Dendritic cell treated with granulocyte-macrophage colony-stimulating factor and Interleukin-4, amounts not matched to agents 40 ng/mL and 50 ng/mL, for 4 days (primary cell): Measurements from ENCODE around the gene DRG1.
"Not testable (repeated sequence)": the region's sequence is repeated elsewhere in the genome, so short reads cannot be mapped to it uniquely, and the experiment has no call there.

ENCODE experiments used
- H3K27ac Mint-ChIP-seq: one replicate; pipeline ENCODE4 v1.8.0; 2022; ENCODE audit warnings: mild to moderate bottlenecking, mixed read lengths
- H3K27me3 Mint-ChIP-seq: one replicate; pipeline ENCODE4 v1.8.0; 2022; ENCODE audit warnings: mild to moderate bottlenecking, mixed read lengths
- H3K36me3 Mint-ChIP-seq: one replicate; pipeline ENCODE4 v1.8.0; 2022; ENCODE audit warnings: low read depth, mixed read lengths
- H3K4me1 Mint-ChIP-seq: one replicate; pipeline ENCODE4 v1.8.0; 2022; ENCODE audit warnings: low read depth, mixed read lengths
- H3K4me3 Mint-ChIP-seq: one replicate; pipeline ENCODE4 v1.8.0; 2022; ENCODE audit warnings: mild to moderate bottlenecking, moderate library complexity, mixed read lengths
- H3K9me3 Mint-ChIP-seq: one replicate; pipeline ENCODE4 v1.8.0; 2022; ENCODE audit warnings: mixed read lengths
- intact Hi-C: fragments of 100-400 bp; cut with micrococcal nuclease; formaldehyde crosslinking; loops from one replicate; pipeline ENCODE4 v1.15.0; 2022

The DRG1 gene

DNA sequence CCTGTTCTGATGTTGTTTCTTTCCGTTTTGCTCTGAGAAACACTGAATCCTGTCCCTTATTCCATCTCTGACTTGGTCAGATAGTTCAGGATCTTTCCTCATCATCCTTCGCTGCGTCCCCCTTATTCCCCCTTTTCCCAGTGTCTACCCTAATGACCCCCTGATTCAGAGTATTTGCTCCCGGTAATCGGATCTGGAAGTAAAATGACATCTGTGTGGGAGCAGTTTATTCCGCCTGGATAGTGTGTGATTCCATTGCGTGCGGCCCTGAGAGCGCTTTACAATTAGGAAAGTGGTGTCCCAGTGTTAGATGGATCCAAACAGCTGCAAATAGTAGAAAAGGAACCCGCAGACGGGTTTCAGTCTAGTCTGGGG lies 606 bp downstream of the DRG1 start:
- peak overlapping the region; percentile 90 for H3K27ac Mint-ChIP-seq
- peaks cover 7% of the 10 kb centered on the region for H3K4me1 Mint-ChIP-seq
- H3K27me3 Mint-ChIP-seq = no peaks in the 10 kb centered on the region
- intact Hi-C loops = no loop called here
- H3K9me3 Mint-ChIP-seq = no peaks in the 10 kb centered on the region
- H3K4me3 Mint-ChIP-seq = peak overlapping the region; percentile 85
- peaks cover 53% of the 10 kb centered on the region for H3K36me3 Mint-ChIP-seq

- H3K36me3 Mint-ChIP-seq = peaks cover 77% of the 10 kb centered on the region
- intact Hi-C loops, H3K27ac Mint-ChIP-seq, H3K4me1 Mint-ChIP-seq, H3K27me3 Mint-ChIP-seq, H3K9me3 Mint-ChIP-seq, H3K4me3 Mint-ChIP-seq: not testable (repeated sequence)
These were observed 2.9 kb downstream of the DRG1 start for GRCh38 chr22:31402350-31402749.

- Mint-ChIP-seq H3K36me3 (peaks cover 99% of the 10 kb centered on the region), H3K27ac (no peak overlapping the region), H3K4me1 (no peaks in the 10 kb centered on the region), H3K9me3 (no peaks in the 10 kb centered on the region), H3K27me3 (no peaks in the 10 kb centered on the region), H3K4me3 (no peak overlapping the region)
- intact Hi-C loops = no loop called here
These were observed 26.1 kb downstream of the DRG1 start for GRCh38 chr22:31425331-31426050.

DNA sequence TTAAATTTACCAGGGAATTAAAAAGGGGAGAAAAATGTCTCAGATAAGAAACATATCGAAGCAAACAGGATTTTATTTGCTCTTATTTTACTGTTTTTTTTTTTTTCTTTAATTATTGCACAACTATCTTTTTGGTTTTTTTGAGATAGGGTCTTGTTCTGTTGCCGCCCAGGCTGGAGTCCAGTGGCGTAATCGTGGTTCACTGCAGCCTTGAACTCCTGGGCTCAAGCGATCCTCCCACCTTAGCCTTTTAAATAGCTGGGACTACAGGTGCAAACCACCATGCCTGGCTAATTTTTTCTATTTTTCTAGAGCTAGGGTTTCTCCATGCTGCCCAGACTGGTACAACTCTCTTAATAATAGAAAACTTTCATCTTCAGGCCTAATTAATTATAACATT lies 32.5 kb downstream of the DRG1 start:
- H3K36me3 Mint-ChIP-seq = peaks cover 96% of the 10 kb centered on the region
- no peak overlapping the region for H3K27ac Mint-ChIP-seq
- intact Hi-C loops = no loop called here
- H3K9me3 Mint-ChIP-seq = no peaks in the 10 kb centered on the region
- H3K4me1 Mint-ChIP-seq = peaks cover 7% of the 10 kb centered on the region
- H3K4me3 Mint-ChIP-seq = no peak overlapping the region
- no peaks in the 10 kb centered on the region for H3K27me3 Mint-ChIP-seq

DNA sequence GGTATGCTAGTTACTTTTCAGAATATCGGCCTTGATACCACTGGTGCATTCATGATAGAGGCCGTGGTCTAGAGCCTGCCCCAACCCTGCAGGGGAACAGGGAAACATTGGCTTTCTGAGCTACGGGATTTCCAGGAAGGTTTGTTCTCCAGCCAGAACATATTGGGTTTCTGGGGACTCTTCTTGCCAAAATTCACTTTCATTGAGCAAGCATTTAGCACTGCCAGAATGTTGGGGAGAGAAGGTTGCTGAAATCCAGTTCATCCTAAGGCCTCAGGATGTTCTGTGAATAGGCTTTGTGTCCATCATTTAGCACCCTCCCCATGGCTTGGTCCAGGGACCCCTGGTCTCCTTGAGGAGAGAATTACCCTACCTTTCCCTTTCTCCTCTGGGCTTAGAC lies 36.7 kb downstream of the DRG1 start:
- peaks cover 96% of the 10 kb centered on the region for H3K36me3 Mint-ChIP-seq

DNA sequence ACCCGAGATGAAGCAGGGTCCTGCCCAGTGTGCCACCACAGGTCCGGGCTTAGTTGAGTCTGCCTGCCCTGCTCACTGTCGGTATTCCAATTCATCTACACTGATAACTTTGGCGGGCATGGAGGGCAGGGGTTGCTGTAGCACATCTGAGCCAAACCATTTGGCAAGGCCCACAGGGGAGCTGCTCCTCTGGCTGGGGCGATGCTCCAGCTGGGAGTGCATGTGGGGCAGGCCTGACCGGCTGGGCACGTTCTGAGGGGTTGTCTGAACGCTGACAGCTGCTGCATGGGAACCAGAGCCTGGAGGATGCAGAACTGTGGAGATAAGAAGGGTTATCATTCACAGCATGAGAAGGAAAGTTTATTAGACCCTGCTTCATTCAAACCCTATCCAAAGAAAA lies 40.4 kb downstream of the DRG1 start:
- no peaks in the 10 kb centered on the region for H3K27me3 Mint-ChIP-seq
- H3K36me3 Mint-ChIP-seq = peaks cover 96% of the 10 kb centered on the region
- no peak overlapping the region for H3K27ac Mint-ChIP-seq
- intact Hi-C loops = no loop called here
- peaks cover 11% of the 10 kb centered on the region for H3K4me1 Mint-ChIP-seq
- H3K4me3 Mint-ChIP-seq = no peak overlapping the region
- no peaks in the 10 kb centered on the region for H3K9me3 Mint-ChIP-seq

More for the DNA sequence above, 36.7 kb downstream of the DRG1 start:
- Mint-ChIP-seq H3K4me3 (no peak overlapping the region), H3K27ac (no peak overlapping the region), H3K27me3 (no peaks in the 10 kb centered on the region), H3K4me1 (peaks cover 11% of the 10 kb centered on the region), H3K9me3 (no peaks in the 10 kb centered on the region)
- intact Hi-C loops = no loop called here

- H3K27ac Mint-ChIP-seq = no peak overlapping the region
- peaks cover 11% of the 10 kb centered on the region for H3K4me1 Mint-ChIP-seq
- H3K36me3 Mint-ChIP-seq = peaks cover 96% of the 10 kb centered on the region
- intact Hi-C loops = no loop called here
- no peaks in the 10 kb centered on the region for H3K27me3 Mint-ChIP-seq
- H3K9me3 Mint-ChIP-seq = no peaks in the 10 kb centered on the region
- no peak overlapping the region for H3K4me3 Mint-ChIP-seq
These were observed 41.3 kb downstream of the DRG1 start for GRCh38 chr22:31440681-31441080.

GRCh38 chr22:31441652-31442051 lies 42.2 kb downstream of the DRG1 start:
- intact Hi-C loops = no loop called here
- H3K4me1 Mint-ChIP-seq = peaks cover 7% of the 10 kb centered on the region
- no peak overlapping the region for H3K27ac Mint-ChIP-seq
- H3K36me3 Mint-ChIP-seq = peaks cover 98% of the 10 kb centered on the region
- no peak overlapping the region for H3K4me3 Mint-ChIP-seq
- no peaks in the 10 kb centered on the region for H3K27me3 Mint-ChIP-seq
- H3K9me3 Mint-ChIP-seq = no peaks in the 10 kb centered on the region

- intact Hi-C loops = no loop called here
- Mint-ChIP-seq H3K27me3 (no peaks in the 10 kb centered on the region), H3K4me1 (no peaks in the 10 kb centered on the region), H3K4me3 (no peak overlapping the region), H3K9me3 (no peaks in the 10 kb centered on the region), H3K27ac (no peak overlapping the region), H3K36me3 (peaks cover 98% of the 10 kb centered on the region)
These were observed 43.5 kb downstream of the DRG1 start for GRCh38 chr22:31442768-31443489.

DNA sequence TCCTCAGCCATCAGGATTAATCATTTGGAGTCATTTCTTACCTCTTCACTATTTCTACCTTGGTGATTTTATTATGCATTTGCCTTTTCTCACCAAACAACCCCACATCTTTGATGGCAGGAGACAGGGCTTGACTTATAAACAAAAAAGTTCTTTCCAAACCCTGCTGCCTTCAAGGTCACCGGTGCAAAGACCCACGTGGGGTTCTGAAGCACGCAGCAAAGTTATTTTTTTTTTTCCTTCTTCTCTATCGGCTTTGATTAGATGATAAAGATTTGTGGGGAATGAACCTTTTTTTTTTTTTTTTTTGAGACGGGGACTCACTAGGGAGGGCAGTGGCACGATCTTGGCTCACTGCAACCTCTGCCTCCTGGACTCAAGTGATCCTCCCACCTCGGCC lies 44.1 kb downstream of the DRG1 start:
- H3K9me3 Mint-ChIP-seq = no peaks in the 10 kb centered on the region
- H3K4me1 Mint-ChIP-seq = no peaks in the 10 kb centered on the region
- H3K36me3 Mint-ChIP-seq = peaks cover 98% of the 10 kb centered on the region
- no peak overlapping the region for H3K27ac Mint-ChIP-seq
- H3K4me3 Mint-ChIP-seq = no peak overlapping the region
- intact Hi-C loops = no loop called here
- no peaks in the 10 kb centered on the region for H3K27me3 Mint-ChIP-seq

DNA sequence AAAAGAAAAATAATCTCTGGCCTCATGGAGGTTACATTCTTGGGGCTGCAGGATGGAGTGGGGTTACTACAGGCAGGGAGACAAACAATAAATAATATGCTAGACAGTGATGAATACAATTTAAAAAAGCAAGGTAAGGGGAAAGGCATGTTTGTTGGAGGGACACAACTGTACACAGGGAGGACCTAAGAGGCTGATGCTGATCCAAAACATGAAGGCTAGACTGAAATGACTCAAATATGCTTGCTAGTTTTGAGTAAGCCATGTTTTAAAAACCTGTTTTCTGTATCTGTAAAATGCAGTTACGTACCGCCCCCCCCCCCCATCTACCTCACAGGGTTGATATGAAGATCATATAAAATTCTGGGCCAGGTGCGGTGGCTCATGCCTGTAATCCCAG lies 46.2 kb downstream of the DRG1 start:
- Mint-ChIP-seq H3K4me3 (no peak overlapping the region), H3K27ac (no peak overlapping the region), H3K4me1 (no peaks in the 10 kb centered on the region), H3K27me3 (no peaks in the 10 kb centered on the region), H3K36me3 (peaks cover 98% of the 10 kb centered on the region), H3K9me3 (no peaks in the 10 kb centered on the region)
- intact Hi-C loops = no loop called here

DNA sequence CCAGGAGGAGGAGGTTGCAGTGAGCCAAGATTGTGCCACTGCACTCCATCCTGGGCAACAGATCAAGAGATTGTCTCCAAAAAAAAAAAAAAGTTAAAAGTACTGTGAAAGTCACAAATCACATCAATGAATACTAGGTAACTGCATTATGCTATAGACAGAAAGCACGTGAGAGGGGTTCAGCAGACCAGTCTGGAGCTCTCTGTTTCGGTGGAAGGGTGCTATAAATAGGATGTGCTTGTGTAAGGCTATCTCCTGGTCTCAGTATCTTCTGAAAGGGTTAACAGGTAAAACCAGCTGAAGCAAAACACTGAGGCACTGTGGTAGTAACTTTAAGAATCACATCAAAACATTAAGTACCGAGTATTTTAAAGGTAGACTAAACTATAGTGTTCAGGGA lies 46.8 kb downstream of the DRG1 start:
- Mint-ChIP-seq H3K9me3 (no peaks in the 10 kb centered on the region), H3K36me3 (peaks cover 96% of the 10 kb centered on the region), H3K4me1 (no peaks in the 10 kb centered on the region), H3K27ac (no peak overlapping the region), H3K4me3 (no peak overlapping the region), H3K27me3 (no peaks in the 10 kb centered on the region)
- intact Hi-C loops = no loop called here

- intact Hi-C loops = no loop called here
- Mint-ChIP-seq H3K27ac (no peak overlapping the region), H3K9me3 (no peaks in the 10 kb centered on the region), H3K27me3 (no peaks in the 10 kb centered on the region), H3K4me3 (no peak overlapping the region), H3K4me1 (no peaks in the 10 kb centered on the region), H3K36me3 (peaks cover 96% of the 10 kb centered on the region)
These were observed 47.4 kb downstream of the DRG1 start for GRCh38 chr22:31446767-31447166.

DNA sequence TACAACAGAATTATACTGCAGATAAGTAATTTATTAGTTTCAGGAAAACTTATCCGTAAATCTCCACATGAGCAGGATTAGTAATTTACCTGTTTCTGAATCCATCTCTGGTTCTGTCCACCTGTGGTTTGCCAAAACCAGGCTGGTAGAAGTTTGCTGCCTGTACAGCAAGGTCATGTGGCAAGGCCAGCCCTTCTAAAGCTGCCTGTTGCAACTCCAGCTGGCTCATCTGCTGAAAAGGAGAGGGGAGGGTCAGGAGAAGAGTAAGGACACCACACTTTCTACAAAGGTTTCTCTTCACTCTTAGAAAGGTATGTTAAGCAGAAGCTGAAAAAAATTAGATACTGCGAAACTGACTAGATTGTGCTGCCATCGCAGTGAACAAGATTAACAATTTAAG lies 47.9 kb downstream of the DRG1 start:
- Mint-ChIP-seq H3K4me1 (no peaks in the 10 kb centered on the region), H3K27ac (no peak overlapping the region), H3K9me3 (no peaks in the 10 kb centered on the region)

DNA sequence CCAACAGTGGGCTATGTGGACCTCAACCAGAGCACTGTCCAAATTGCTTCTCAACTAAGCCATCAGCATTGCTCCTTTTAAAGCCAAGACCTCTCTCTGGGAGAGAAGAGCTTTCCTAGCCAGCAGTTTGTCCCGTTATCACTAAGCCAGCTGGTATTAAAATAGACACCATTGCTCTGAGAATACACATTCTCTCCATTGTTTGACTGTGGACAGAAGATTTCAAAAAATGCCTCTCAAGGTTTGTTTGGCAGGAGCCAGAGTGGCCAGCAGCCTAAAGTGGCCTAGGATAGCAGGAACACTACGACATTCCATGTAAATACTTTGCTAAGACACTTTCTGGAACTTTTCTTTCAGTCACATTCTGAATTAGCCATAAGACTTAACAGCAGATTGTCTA lies 49.0 kb downstream of the DRG1 start:
- no peaks in the 10 kb centered on the region for H3K4me1 Mint-ChIP-seq
- H3K36me3 Mint-ChIP-seq = peaks cover 94% of the 10 kb centered on the region
- intact Hi-C loops = no loop called here
- H3K4me3 Mint-ChIP-seq = no peak overlapping the region
- H3K27ac Mint-ChIP-seq = no peak overlapping the region
- H3K9me3 Mint-ChIP-seq = no peaks in the 10 kb centered on the region
- no peaks in the 10 kb centered on the region for H3K27me3 Mint-ChIP-seq

More for the DNA sequence above, 47.9 kb downstream of the DRG1 start:
- Mint-ChIP-seq H3K27me3 (no peaks in the 10 kb centered on the region), H3K4me3 (no peak overlapping the region), H3K36me3 (peaks cover 96% of the 10 kb centered on the region)
- intact Hi-C loops = no loop called here
